OCI-LY1 (cell line): ENCODE results near the gene RNF186.

Experiments used
- H2AFZ ChIP-seq: fragments of 200-600 bp; sonication (generic), shearing (Covaris generic); 2 replicates; pipeline ENCODE4 v1.6.0; 2014; ENCODE audit warnings: antibody characterized with exemption, mild to moderate bottlenecking, low read length
- H3F3A ChIP-seq: fragments of 200-600 bp; sonication (generic), shearing (Covaris generic); 2 replicates; pipeline ENCODE4 v1.6.0; 2014; ENCODE audit warnings: mild to moderate bottlenecking, antibody characterized with exemption, low read length, moderate library complexity; ENCODE audit not compliant: insufficient read depth
- H3K27ac ChIP-seq: fragments of 200-600 bp; sonication (generic); 2 replicates; pipeline ENCODE4 v1.5.1; 2014; ENCODE audit warnings: low read length, mixed run types, mild to moderate bottlenecking, low read depth; ENCODE audit not compliant: poor library complexity, severe bottlenecking
- H3K27me3 ChIP-seq: fragments of 200-600 bp; sonication (generic); 2 replicates; pipeline ENCODE4 v1.6.0; 2014; ENCODE audit warnings: antibody characterized with exemption, mild to moderate bottlenecking, low read length, moderate library complexity; ENCODE audit not compliant: insufficient read depth
- H3K36me3 ChIP-seq: fragments of 200-600 bp; sonication (generic); 2 replicates; pipeline ENCODE4 v1.6.1; 2014; ENCODE audit warnings: mild to moderate bottlenecking, antibody characterized with exemption, low read length, moderate library complexity, mixed read lengths; ENCODE audit not compliant: insufficient read depth
- H3K4me1 ChIP-seq: fragments of 200-600 bp; sonication (generic); 2 replicates; pipeline ENCODE4 v1.5.1; 2014; ENCODE audit warnings: mild to moderate bottlenecking, low read length, moderate library complexity; ENCODE audit not compliant: insufficient read depth, severe bottlenecking
- H3K4me2 ChIP-seq: fragments of 200-600 bp; sonication (generic), shearing (Covaris generic); 2 replicates; pipeline ENCODE4 v1.6.1; 2014; ENCODE audit warnings: low read length
- H3K4me3 ChIP-seq: fragments of 200-600 bp; sonication (generic); 2 replicates; pipeline ENCODE4 v1.5.1; 2014; ENCODE audit warnings: low read length, low read depth, mild to moderate bottlenecking, mixed read lengths; ENCODE audit not compliant: poor library complexity, severe bottlenecking
- H3K79me2 ChIP-seq: fragments of 200-600 bp; shearing (Covaris generic); 2 replicates; pipeline ENCODE4 v1.6.1; 2016; ENCODE audit warnings: mixed run types, low read length, mixed read lengths; ENCODE audit not compliant: insufficient read depth
- H3K9ac ChIP-seq: fragments of 200-600 bp; sonication (generic), shearing (Covaris generic); 2 replicates; pipeline ENCODE4 v1.6.1; 2014; ENCODE audit warnings: mild to moderate bottlenecking, low read length, mixed read lengths
- H3K9me2 ChIP-seq: fragments of 200-600 bp; sonication (generic), shearing (Covaris generic); 2 replicates; pipeline ENCODE4 v1.6.1; 2014; ENCODE audit warnings: low read depth, mild to moderate bottlenecking, low read length, mixed read lengths
- H3K9me3 ChIP-seq: fragments of 200-600 bp; shearing (Covaris generic); 2 replicates; pipeline ENCODE4 v1.6.1; 2014; ENCODE audit warnings: low read length, mixed read lengths
- H4K20me1 ChIP-seq: fragments of 200-600 bp; sonication (generic), shearing (Covaris generic); 2 replicates; pipeline ENCODE4 v1.6.0; 2016; ENCODE audit warnings: mild to moderate bottlenecking, low read length; ENCODE audit not compliant: insufficient read depth
- EZH2 ChIP-seq: fragments of 200-600 bp; sonication (generic), shearing (Covaris generic); IDR thresholded peaks from 2 replicates; pipeline ENCODE4 v1.8.0; 2017; ENCODE audit warnings: borderline replicate concordance, mixed run types, mild to moderate bottlenecking, antibody characterized with exemption, low read length, moderate library complexity, mixed read lengths
- TF ChIP-seq, protein P1 (sequence below): fragments of 200-600 bp; sonication (generic), shearing (Covaris generic); IDR thresholded peaks from 2 replicates; pipeline ENCODE4 v1.5.1; 2017; ENCODE audit warnings: mild to moderate bottlenecking, antibody characterized with exemption, low read length, moderate library complexity, mixed read lengths

The RNF186 gene

DNA sequence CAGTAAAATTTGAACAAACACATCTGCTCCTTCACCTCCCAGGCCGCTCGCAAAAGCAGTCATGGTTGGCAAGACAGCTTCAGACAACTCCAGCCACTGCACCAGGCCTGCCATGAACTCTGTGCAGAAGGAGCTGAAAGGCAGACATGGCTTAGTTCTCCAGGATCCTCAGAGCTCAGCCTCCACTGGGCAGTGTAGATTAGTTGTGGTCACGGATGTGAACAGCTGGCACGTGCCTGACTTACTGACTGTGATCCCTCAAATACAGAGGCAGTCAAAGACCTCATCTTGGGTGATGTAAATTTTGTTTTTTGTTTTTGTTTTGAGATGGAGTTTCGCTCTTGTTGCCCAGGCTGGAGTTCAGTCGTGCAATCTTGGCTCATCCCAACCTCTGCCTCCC, 43.7 kb downstream of the RNF186 start:
- Histone ChIP-seq H3K9ac (no peak overlapping the region), H3K27ac (no peak overlapping the region), H3K79me2 (no peaks in the 10 kb centered on the region), H3F3A (no peaks in the 10 kb centered on the region), H3K4me2 (no peak overlapping the region), H3K4me3 (no peak overlapping the region), H3K27me3 (no peaks in the 10 kb centered on the region), H2AFZ (no peak overlapping the region), H3K4me1 (no peaks in the 10 kb centered on the region), H3K9me2 (no peaks in the 10 kb centered on the region), H3K36me3 (no peaks in the 10 kb centered on the region), H3K9me3 (no peaks in the 10 kb centered on the region), H4K20me1 (no peaks in the 10 kb centered on the region)
- TF ChIP-seq, protein P1, sequence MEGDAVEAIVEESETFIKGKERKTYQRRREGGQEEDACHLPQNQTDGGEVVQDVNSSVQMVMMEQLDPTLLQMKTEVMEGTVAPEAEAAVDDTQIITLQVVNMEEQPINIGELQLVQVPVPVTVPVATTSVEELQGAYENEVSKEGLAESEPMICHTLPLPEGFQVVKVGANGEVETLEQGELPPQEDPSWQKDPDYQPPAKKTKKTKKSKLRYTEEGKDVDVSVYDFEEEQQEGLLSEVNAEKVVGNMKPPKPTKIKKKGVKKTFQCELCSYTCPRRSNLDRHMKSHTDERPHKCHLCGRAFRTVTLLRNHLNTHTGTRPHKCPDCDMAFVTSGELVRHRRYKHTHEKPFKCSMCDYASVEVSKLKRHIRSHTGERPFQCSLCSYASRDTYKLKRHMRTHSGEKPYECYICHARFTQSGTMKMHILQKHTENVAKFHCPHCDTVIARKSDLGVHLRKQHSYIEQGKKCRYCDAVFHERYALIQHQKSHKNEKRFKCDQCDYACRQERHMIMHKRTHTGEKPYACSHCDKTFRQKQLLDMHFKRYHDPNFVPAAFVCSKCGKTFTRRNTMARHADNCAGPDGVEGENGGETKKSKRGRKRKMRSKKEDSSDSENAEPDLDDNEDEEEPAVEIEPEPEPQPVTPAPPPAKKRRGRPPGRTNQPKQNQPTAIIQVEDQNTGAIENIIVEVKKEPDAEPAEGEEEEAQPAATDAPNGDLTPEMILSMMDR = no peak
- TF ChIP-seq EZH2 = no peak

DNA sequence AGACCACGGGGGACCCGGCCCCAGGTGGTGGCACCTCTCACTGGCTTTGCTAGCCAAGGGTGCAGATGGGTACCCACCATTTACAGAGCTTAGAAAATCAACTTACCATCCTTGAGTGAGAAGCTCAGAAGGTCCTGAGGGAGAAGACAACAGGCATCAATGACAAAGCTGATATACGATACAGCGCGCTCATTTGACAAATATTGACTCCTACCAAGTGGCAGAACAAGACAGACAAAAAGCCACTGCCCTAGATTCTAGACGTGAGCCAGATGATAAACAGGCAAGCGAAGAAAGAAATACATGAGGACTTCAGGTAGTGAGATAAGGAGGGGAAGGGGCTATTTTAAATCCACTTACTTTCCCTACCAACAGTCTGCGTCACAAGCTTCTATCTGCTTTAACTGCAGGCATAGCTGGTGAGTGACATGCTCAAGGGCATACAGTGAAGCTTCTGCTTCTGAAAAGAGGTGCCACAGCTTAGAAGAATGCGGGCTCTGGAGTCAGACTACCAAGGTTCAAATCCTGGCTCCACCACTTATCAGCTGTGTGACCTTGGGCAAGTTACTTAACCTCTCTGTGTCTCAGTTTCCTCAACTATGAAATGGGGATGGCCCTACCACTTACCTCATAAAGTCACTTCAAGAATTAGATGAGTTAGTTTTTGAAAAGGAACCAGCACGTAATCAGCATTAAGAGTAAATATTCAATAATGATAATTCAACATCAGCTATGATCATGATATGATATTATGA, 44.5 kb downstream of the RNF186 start:
- no peak overlapping the region for H3K27ac ChIP-seq
- no peaks in the 10 kb centered on the region for H3K79me2 ChIP-seq
- no peak overlapping the region for H2AFZ ChIP-seq
- H4K20me1 ChIP-seq = no peaks in the 10 kb centered on the region
- no peaks in the 10 kb centered on the region for H3K27me3 ChIP-seq
- no peaks in the 10 kb centered on the region for H3K9me2 ChIP-seq
- no peak overlapping the region for H3K4me2 ChIP-seq
- TF ChIP-seq, protein P1 = no peak
- no peak for TF ChIP-seq EZH2
- no peak overlapping the region for H3K9ac ChIP-seq
- H3K9me3 ChIP-seq = no peaks in the 10 kb centered on the region
- H3K4me1 ChIP-seq = peaks cover under 1% of the 10 kb centered on the region
- H3F3A ChIP-seq = no peaks in the 10 kb centered on the region
- no peak overlapping the region for H3K4me3 ChIP-seq
- no peaks in the 10 kb centered on the region for H3K36me3 ChIP-seq

DNA sequence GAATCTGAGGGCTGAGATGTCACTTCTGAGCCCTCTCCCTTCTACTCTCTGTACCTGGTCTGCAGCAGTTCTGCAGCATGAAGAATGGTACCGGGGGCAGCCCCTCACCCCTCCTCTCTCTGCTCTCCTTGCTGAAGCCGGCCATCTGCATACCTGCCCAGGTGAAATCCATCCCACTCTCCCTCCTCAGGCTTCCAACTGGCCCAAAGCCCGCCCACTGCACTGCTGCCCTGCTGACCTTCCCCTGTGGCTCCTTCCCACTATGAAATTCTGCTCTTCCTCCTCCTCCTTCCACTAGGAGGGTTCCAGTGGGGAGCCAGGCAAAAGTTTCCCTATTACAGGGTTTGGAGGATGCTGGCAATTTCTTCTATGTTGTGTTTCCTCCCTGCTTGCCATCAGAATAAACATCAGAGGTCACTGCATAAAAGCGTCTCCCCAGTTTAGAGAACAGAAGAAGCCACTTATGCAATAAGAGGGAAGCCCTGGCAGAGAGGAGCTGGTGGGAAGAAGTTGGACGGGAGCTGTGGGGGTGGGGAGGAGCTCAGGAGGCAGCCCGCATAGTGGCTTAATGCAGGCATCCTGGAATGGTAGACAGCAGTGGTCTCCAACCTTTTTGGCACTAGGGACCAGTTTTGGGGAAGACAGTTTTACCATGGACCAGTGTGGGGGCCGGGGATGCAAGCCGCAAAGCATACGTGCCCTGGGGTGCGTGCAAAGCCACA, 45.7 kb downstream of the RNF186 start:
- no peak overlapping the region for H3K4me3 ChIP-seq
- H3K4me1 ChIP-seq = peaks cover 12% of the 10 kb centered on the region
- no peaks in the 10 kb centered on the region for H3K9me2 ChIP-seq
- H3K9me3 ChIP-seq = no peaks in the 10 kb centered on the region
- H3K4me2 ChIP-seq = no peak overlapping the region
- H3F3A ChIP-seq = no peaks in the 10 kb centered on the region
- no peak overlapping the region for H3K9ac ChIP-seq
- no peak for TF ChIP-seq EZH2
- TF ChIP-seq, protein P1 = no peak
- H2AFZ ChIP-seq = no peak overlapping the region
- no peaks in the 10 kb centered on the region for H3K79me2 ChIP-seq
- H3K36me3 ChIP-seq = no peaks in the 10 kb centered on the region
- H4K20me1 ChIP-seq = no peaks in the 10 kb centered on the region
- H3K27me3 ChIP-seq = no peaks in the 10 kb centered on the region
- no peak overlapping the region for H3K27ac ChIP-seq
